ENCODE results near the gene ZNRF3.
"Not testable (repeated sequence)": the region's sequence is repeated elsewhere in the genome, so short reads cannot be mapped to it uniquely, and the experiment has no call there.

Gene ZNRF3

DNA sequence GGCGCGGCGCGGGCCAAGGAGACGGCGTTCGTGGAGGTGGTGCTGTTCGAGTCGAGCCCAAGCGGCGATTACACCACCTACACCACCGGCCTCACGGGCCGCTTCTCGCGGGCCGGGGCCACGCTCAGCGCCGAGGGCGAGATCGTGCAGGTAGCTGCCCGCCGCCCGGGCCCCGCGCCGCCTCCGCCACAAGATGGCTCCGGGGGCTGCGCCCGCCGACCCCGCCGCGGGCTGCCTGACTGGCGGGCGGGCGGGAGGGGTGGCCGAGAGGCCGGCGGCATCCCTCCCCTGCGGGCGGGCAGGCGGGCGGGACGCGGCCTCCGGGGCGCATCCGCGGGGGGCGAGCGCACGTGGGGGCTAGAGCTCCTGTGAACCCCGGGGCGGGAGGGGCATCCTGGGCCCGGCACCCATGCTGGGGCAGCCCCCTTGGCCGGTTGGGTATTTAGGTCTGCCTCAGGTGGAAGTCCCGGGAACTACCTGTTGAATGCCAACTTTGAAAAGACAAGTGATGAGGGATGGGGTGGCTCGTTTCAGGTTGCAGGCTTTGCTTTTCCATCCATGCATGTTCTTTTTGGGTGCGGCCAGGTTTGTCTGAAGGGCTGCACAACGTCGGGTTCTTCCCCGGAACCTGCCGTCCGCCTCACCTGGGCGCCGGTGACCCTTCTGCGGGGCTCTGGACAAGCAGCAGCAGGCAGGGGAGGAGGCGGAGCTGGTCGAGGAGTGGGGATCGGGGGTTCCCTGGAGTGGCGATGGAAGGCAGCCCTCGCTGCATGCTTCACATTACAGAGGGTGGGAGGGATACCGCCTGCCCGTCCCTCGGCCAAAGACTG is 760 bp downstream of the ZNRF3 start:
- no peak for DNase-seq (ENCODE audit: low read depth in 2 of 3, low spot score in 2 of 3)

DNA sequence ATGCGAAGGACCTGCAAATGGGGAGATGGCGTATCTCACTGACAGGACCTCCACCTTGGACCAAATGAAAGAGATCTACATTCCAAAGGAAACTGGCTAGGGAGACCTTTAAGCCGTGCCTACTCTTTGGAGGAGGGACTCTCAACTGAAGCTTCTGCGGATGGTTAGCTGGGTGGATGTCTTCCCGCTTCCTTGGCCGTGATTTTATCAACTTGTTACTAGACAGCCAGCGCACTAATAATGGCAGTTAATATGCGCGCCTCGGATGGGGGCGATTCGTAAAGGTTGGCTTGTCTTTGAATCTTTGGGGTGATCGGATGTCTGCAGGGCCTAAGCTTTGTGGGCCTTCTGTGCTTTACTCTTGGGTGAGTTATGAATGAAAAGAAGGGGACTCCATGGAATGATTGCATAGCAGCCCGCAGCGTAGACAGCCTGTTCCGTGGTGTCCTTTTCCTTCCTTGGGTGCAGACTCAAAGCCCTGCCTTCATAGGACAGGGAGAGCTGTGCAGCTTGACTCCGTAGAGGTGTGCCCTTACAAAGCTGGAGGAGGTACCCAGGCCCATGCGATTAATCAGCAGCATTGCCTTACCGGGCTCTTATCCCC is 1.5 kb downstream of the ZNRF3 start:
- DNase-seq (ENCODE audit: low read depth in 2 of 3, low spot score in 2 of 3): no peak

DNA sequence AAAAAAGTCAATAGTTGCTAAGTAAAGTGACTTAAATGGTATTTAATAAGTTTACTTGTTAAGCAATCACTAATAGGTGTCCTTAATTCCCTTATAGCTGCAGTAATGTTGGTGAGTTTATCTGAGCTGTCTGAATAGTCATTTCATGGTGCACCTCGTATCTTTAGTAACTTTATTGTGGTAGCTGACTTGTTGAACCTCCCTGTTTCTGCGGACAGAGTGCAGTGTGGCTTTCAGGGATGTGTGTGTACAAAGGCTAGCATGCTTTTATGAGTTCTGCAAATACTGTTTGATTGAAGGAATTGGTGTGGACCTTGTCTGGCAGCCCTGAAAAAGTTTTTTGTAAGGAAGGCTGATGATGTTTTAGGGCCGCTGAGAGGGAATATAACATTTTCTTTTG is 2.6 kb downstream of the ZNRF3 start:
- DNase-seq (ENCODE audit: low read depth in 2 of 3, low spot score in 2 of 3): no peak

DNA sequence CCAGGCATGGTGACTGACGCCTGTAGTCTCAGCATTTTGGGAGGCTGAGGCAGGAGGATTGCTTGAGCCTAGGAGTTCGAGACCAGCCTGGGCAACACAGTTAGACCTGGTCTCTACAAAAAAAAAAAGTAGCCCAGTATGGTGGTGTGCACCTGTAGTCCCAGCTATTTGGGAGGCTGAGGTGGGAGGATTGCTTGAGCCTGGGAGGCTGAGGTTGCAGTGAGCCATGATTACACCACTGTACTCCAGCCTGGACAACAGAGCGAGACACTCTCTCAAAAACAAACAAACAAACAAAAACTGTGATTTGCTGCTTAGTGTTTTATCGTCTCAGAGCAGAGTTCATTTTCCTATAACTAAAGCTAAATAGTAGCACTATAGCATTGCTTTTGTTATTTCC is 3.3 kb downstream of the ZNRF3 start:
- DNase-seq (ENCODE audit: low read depth in 2 of 3, low spot score in 2 of 3): not testable (repeated sequence)

DNA sequence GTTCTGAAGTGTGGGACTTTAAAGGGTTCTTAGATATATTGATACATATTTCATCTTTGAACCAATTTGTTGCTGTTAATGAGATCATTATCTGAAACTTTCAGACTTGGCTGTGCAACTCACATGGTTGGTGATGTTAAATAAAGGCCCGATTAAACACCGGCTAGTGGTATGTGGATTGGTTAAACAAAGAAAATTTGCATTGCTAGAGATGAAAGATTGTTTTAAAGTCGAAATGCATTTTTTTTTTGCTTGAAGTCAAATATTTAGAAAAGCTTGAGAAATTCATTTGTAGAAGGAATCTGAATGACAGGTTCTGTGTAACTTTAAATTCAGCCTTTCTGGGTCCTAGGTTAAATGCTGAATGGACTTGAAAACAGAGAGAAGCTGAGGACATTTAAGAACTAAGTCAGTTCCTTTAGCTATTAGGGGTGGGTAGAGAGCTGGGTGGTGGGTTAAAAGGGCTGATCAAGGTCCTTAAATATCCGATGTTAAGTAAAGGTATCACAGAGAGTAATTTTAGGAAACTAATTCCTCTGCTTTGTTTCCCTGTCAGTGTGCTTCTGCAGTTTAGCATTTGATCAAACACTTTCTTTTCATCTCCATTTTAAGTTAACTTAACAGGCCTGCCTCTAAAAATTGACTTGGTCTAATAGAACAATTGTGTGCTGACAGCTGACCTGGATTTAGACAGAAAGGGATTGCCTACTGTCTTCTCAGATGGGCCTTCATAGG is 4.5 kb downstream of the ZNRF3 start:
- DNase-seq (ENCODE audit: low read depth in 2 of 3, low spot score in 2 of 3): no peak

DNA sequence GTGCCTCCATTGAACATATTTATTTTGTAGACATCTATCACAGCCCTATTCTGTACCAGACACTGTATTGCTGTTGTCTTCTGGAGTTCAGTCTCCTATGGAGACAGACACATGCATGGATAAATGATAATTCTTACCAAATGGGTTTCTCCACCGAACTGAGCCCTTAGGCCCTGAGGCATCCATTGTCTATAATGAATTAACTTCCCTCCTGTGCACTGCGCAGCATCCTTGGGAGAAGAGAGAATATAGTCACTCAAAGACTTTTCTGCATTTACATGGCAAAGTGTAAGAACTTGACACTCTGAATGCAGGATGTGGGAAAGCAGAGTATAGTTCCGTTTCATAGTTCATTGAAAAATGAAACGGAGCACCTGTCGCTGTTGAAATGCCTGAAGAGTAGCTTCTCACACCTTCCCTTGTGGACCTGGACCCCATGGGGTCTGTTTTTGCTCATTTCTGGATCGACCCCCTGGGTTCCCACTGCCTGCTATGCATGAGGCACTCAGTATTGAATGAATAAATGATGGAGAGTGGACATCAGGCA is 6.2 kb downstream of the ZNRF3 start:
- DNase-seq (ENCODE audit: low read depth in 2 of 3, low spot score in 2 of 3): no peak

DNA sequence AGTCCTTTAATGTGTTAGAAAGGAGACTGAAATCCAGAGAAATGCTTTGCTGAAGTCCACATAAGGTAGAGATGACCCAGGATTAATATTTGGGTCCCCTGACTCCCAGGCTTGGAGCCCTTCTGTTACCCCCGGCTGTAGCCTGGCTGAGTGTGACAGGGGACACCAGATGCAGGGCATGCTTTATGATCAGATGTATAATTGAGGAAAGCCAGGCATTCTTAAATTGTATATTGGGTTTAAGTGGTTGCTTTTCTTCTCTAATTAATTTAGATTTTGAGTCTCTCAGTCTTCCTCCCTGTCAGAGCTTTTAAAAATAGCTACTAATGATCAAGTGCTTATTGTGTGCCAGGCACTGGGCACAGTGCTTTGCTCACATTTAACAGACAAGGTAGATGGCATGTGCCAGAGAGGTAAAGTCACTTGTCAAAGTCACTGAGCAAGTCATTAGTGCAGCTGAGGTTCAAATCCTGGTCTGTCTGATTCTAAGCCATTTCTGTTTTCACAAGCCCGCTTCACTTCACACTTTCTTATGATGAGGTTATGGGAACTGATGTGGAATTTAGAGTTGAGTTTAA is 7.9 kb downstream of the ZNRF3 start:
- DNase-seq (ENCODE audit: low read depth in 2 of 3, low spot score in 2 of 3): no peak

DNA sequence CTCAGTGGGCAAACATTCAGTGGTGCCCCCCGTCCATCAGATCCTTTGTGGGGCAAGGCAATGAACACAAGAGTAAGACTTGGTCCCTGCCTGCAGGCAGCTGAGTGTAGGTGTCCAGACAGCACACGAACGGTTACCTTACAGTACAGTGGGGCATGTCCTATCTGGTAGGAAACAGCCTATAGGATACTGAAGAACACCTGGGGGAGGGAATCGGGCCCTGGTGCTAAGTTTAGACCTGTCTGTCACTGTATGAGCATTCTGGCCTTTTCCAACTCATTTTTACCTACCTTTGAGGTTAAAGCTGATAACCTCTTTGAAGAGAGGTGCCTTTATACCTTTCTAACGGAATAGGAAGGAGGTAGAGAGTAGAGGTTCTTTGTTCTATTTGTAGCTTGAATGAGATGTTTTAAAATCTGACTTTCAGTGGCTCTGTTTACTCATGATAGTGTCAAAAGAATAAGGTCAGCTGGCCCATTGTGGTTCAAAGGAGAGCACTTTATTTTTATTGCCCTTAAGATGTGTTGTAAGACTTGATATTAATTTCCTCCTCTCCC is 8.9 kb downstream of the ZNRF3 start:
- DNase-seq (ENCODE audit: low read depth in 2 of 3, low spot score in 2 of 3): no peak

DNA sequence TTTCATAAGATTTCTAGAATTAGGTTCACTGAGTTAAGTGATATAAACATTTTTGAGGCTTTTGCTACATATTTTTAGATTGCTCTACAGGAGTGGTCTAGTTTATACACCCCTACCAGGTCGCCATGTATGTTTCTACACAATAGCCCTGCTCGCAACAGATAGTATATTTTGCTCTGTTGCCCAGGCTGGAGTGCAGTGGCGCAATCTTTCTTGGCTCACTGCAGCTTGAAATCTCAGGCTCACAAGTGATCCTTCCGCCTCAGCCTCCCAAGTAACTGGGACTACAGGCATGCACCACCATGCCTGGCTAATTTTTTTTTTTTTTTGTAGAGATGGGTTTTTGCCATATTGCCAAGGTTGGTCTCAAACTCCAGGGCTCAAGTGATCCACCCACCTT is 10.4 kb downstream of the ZNRF3 start:
- no peak for DNase-seq (ENCODE audit: low read depth in 2 of 3, low spot score in 2 of 3)

DNA sequence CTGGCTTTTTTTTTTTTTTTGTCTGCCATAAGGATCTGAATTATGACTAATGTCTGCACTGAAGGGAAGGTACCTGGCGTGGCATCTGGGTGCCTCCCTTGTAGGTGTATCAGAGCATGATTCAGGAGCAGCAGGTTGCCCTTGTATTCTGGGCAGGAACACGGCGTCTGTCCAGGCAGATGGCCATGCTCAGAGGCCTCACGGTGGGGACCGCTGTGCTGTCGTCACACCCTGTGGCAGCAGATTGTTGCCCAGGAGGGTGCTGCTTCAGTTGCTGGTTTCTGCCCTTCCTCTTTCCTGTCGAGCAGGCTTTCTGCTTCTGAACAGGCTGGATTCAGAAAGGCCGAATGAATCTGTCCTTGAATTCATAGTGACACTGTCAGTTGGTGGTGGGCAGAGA is 11.0 kb downstream of the ZNRF3 start:
- no peak for DNase-seq (ENCODE audit: low read depth in 2 of 3, low spot score in 2 of 3)

DNA sequence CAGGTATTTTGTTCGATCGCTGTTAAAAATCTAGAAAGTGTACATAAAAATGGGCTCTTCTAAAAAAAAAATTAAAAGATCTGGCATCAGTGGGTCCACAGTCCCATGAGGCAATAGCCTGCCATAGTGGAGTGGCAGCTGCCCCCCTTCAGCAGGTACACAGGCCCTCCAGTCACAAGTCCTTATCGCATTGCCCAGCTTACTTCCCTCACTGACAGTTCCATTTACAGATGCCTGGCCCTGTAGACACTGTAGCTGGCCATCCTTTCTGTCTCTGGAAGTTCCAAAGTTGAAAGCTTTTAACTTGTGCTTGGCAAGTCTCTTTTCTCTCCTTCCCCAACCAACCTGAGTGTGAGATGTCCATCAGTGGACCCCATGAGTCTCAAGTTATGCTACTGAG is 11.4 kb downstream of the ZNRF3 start:
- DNase-seq (ENCODE audit: low read depth in 2 of 3, low spot score in 2 of 3): no peak

DNA sequence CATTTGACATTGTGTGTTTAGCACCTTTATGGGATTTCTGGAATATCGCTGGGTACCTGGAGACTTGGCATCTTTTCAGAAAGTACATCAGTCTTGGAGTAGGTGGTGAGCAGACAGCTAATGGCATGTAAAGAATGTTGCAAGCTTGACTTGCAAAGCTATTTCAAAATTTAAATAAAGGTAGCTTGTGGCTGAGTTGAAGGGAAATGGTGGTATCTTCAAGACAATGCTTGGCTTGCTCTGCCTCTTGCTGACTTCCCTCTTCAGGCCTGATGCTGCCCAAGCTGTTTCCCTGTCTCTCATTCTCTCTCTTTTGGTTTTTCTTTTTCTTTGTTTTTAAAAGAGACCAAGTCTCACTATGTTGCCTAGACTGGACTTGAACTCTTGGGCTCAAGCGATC is 13.2 kb downstream of the ZNRF3 start:
- DNase-seq (ENCODE audit: low read depth in 2 of 3, low spot score in 2 of 3): no peak

DNA sequence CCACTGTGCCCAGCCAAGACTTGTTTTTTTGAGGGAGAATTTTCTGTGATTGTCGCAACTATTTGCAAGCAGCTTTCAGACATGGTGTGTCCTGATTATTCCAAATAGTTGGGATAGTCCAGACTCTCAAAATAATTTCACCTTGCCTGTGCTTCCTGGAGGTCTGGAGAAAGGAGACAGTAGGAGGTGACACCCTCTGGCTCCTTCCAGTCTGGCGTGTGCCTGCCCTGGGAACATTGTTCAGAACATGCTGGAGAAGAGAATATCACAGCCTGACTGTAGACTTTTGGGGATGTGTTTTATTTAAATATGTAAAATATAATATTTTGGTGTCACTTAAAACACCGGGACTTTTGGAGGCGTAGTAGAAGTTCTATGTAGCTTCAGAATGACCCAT is 14.9 kb downstream of the ZNRF3 start:
- no peak for DNase-seq (ENCODE audit: low read depth in 2 of 3, low spot score in 2 of 3)

DNA sequence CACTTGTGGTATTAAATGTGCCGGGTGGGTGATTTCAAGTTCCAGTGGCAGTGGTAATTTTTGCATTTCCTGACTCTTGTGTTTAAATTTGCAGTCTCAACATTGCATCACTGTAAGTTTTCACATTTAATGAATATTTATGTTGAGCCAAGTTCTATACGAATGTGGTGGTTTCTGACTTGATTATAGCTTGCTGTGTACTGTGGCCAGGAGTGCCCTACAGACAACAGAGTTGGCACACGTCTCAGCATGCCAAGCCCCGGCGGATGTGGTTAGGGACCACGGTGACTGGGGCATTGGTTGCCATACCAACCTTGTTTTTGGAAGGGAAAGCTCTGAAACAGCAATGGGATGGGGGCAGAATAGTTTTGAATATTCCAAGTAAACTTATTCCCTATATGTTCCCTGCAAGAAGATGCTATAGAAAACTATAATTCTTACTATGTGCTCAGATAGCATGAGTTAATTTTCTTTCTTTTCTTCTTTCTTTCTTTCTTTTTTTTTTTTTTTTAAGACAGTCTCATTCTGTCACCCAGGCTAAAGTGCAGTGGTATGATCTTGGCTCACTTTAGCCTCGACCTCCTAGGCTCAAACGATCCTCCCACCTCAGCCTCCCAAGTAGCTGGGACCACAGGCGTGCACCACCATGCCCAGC is 16.0 kb downstream of the ZNRF3 start:
- no peak for DNase-seq (ENCODE audit: low read depth in 2 of 3, low spot score in 2 of 3)

DNA sequence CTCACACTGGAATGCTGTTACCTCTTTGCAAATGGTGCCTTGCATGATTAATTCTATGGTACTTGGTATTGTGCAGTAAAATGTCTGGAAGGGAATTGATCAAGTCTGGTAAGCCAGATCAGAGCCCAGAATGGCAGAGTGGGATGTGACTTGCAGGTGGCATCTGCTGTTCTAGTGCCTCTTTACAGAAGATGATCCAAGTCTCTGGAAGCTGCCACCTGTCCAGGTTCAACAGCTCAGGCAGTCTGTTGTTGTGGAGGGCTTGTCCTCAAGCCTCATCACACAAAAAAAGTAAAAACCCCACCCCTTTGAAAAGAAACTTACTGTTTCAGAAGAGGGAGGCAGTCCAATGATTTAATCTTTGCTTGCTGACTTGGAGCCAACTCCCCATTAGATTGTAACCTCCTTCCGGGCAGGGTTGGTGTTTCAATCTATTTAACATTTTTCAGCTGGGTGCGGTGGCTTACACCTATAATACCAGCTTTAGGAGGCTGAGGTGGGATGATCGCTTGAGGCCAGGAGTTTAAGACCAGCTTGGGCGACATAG is 17.1 kb downstream of the ZNRF3 start:
- DNase-seq (ENCODE audit: low read depth in 2 of 3, low spot score in 2 of 3): no peak

DNA sequence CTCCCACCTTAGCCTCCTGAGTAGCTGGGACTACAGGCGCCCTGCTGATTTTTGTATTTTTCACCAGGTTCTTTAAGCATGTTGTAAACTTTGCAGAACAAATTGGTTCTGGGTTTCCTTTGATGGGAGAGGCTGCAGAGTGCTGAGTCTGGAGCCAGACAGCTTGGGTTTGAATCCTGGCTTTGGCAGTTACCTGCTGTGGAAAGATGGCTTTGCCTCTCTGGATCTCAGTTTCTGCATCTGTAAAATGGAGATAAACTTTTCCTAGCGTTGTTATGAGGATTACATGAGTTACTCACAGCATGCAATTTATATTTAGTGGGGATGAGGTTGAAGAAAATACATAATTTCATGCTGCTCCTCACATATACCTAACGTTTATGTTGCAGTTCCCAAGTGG is 19.1 kb downstream of the ZNRF3 start:
- no peak for DNase-seq (ENCODE audit: low read depth in 2 of 3, low spot score in 2 of 3)

DNA sequence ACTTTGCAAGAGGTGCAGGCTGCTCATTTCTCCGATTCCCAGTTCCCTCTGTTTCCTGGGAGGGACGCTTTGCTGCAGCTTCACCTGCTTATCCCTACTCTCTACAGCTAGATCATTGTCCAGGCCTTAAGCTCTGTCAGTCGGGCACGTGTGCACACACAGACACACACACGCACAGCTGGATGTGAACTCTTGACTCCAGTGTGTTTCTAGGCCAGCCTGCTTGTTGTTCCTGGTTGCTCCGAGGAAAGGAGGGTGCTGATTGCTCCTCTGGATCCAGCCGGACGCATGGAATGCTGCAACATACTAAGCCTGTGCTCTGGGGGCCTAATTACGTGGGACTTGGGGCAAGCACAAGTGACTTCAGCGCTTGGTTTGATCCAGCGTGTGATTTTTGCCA is 19.7 kb downstream of the ZNRF3 start:
- DNase-seq (ENCODE audit: low read depth in 2 of 3, low spot score in 2 of 3): no peak

DNA sequence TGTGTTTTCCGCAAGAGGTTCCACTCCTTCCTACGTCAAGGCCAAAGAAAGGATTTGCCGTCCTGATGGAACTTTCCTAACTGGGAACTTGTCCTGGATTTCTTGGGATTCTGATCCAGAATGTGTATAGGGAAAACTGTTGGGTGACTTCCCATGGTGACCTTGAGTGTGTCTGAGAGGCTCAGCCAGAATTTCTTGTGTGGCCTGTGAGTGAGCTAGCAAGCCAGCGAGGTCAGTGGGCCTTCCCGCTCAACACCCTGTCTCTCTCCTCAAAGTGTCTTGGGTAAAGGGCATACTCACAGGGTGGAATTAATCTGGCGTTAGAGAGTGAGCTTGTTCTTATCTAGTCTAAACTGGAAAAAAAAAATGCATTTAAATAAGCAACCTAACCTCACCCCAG is 20.4 kb downstream of the ZNRF3 start:
- no peak for DNase-seq (ENCODE audit: low read depth in 2 of 3, low spot score in 2 of 3)

DNA sequence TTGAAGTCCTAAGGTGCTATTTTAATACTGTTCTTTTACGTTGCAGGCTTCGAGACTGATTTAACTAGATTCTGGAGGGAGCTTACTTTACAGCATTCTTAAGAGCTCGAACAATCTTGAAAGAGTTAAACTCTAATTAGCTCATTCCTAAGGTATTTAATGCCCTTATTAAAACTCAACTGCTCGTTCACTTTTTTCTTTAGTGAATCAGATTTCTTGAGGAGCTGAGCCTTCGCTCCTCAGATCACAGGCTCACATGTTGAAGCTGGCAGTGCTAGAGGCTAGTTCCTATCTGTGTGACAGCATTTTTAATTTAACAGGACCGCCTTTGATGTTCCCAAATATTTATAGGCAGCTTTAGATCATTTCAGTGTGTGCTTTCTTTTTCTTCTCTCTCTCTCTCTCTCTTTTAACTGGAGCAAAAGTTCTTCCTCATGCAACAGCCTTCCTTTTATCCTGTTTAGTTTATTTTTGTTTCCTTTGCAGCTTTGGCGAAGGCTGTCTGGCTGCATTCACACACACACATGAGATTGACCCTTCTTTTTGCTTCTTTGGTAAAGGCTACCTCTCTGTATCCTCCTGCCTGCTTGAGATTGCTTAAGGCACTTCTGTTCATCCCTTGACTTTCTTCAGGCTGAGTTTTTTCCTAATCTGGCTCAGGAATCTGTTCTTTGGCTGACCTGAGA is 21.0 kb downstream of the ZNRF3 start:
- no peak for DNase-seq (ENCODE audit: low read depth in 2 of 3, low spot score in 2 of 3)

DNA sequence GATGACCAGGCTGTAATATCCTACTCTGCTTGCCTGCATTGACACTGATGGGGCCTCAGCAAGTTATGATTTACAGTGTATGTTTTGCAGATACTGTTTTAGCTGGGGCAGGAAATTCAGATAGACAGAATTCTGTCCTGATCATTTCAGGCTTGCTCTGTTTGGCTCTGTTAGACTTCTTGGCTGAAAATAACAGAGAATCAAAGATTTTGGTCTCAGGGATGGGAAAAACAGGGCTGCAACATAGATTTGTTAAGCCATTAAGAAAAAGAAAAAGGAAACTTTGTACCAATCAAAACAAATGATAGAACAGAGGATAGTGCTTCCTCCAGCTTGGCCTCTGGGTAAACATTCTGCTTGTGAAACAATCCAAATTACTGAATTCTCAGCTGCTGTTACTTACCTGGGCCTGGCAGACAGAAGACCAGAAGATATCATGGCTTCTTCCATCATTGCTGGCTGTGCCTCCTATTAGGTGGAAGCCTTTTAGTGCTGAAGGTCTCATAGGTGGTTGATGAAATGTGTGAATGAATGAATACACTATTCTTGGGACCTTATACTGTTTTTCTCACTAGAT is 22.0 kb downstream of the ZNRF3 start:
- no peak for DNase-seq (ENCODE audit: low read depth in 2 of 3, low spot score in 2 of 3)
